Osteocyte (in vitro differentiated cells): Measurements from ENCODE around the gene ANKRD28. TPM values are rescaled to one million over a fixed set of nuclear protein-coding genes. Genes with fewer than 3 reads are reported as not detected.

Source experiments
- DNase-seq: peaks from one replicate; pipeline ENCODE4 v3.0.0; 2021; ENCODE audit warnings: mixed read lengths; ENCODE audit not compliant: unreplicated experiment; ENCODE audit errors: extremely low spot score
- H3K27ac Mint-ChIP-seq: one replicate; pipeline ENCODE4 v1.8.0; 2021; ENCODE audit warnings: mild to moderate bottlenecking, mixed read lengths; ENCODE audit not compliant: unreplicated experiment
- H3K27me3 Mint-ChIP-seq: one replicate; pipeline ENCODE4 v1.8.0; 2021; ENCODE audit warnings: mixed read lengths; ENCODE audit not compliant: unreplicated experiment
- H3K36me3 Mint-ChIP-seq: one replicate; pipeline ENCODE4 v1.8.0; 2021; ENCODE audit warnings: mixed read lengths; ENCODE audit not compliant: unreplicated experiment
- H3K4me1 Mint-ChIP-seq: one replicate; pipeline ENCODE4 v1.8.0; 2021; ENCODE audit warnings: mixed read lengths; ENCODE audit not compliant: unreplicated experiment
- H3K4me3 Mint-ChIP-seq: one replicate; pipeline ENCODE4 v1.8.0; 2021; ENCODE audit warnings: mild to moderate bottlenecking, moderate library complexity, mixed read lengths; ENCODE audit not compliant: unreplicated experiment
- H3K9me3 Mint-ChIP-seq: one replicate; pipeline ENCODE4 v1.8.0; 2021; ENCODE audit warnings: mixed read lengths; ENCODE audit not compliant: unreplicated experiment
- CTCF ChIP-seq: fragments of 200-600 bp; sonication (generic); IDR thresholded peaks from 2 replicates; pipeline ENCODE4 v1.5.0; 2021; ENCODE audit warnings: antibody characterized with exemption, mild to moderate bottlenecking, moderate library complexity
- total RNA-seq: library from RNA; stranded (reverse); gene quantifications from 2 replicates; pipeline ENCODE4 v1.2.1, GENCODE V29; 2021

The ANKRD28 gene
- total RNA-seq, 1 donor from 2014 or later, result 151 TPM

- no peak overlapping the region for H3K27ac Mint-ChIP-seq
- DNase-seq, result no peak
- H3K4me3 Mint-ChIP-seq, result no peak overlapping the region
- H3K4me1 Mint-ChIP-seq, result peaks cover 24% of the 10 kb centered on the region
- no peaks in the 10 kb centered on the region for H3K9me3 Mint-ChIP-seq
- no peak for TF ChIP-seq CTCF
- peaks cover 62% of the 10 kb centered on the region for H3K36me3 Mint-ChIP-seq
- H3K27me3 Mint-ChIP-seq, result no peaks in the 10 kb centered on the region
Observed at GRCh38 chr3:15685927-15686326, 111.9 kb downstream of the ANKRD28 start.

DNA sequence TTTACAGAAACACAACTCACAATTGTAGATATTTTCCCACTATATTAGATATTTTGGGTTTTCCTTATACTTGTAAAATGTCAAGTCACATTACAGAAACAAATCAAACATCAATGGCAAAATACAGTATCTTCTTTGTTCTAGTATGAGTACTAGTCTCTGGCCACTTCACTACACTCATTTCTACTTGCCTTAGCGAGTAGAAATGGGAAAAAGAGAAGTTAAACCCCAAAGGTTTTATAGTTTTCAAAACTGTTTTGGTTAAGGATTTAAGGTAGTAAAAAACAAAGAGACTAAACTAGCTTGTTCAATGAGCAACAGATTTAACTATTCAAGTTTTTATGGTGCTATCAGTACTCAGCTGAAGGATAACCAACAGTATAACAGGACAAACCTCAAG, 114.5 kb downstream of the ANKRD28 start:
- no peak for DNase-seq
- no peaks in the 10 kb centered on the region for H3K27me3 Mint-ChIP-seq
- H3K36me3 Mint-ChIP-seq, result peaks cover 53% of the 10 kb centered on the region
- H3K4me3 Mint-ChIP-seq, result no peak overlapping the region
- H3K4me1 Mint-ChIP-seq, result peaks cover 24% of the 10 kb centered on the region
- peak overlapping the region; percentile 80 for H3K27ac Mint-ChIP-seq
- H3K9me3 Mint-ChIP-seq, result no peaks in the 10 kb centered on the region
- no peak for TF ChIP-seq CTCF

DNA sequence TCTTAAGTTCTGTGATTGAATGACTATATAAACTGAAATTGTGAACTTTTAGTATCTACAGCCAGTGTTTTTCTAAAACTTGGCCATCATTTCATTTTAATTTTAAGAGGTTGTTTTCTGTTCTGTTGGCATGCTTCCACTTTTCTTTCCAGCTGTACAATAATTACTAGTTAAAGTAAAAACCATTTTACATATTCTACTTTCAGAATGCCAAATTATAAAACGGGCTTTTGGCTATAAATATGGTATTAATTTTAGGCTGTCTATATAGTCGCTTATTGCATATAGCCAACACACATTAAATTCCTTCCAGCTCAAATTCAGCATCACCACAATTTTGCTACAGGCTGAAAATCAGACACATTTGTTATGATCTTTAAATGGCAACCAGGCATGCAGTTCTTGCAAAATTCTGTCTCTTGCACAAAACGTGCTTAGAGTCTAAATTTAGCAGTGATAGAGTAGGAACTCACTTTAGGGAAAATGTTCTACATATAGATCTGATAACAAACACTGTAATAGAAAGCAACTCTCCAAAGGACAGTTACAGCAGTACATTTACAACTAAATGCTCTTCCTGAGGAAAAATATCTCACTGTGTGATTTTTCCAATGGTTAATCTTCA, 115.1 kb downstream of the ANKRD28 start:
- H3K36me3 Mint-ChIP-seq, result peaks cover 51% of the 10 kb centered on the region
- no peaks in the 10 kb centered on the region for H3K27me3 Mint-ChIP-seq
- peaks cover 24% of the 10 kb centered on the region for H3K4me1 Mint-ChIP-seq
- H3K27ac Mint-ChIP-seq, result peak overlapping the region; percentile 80
- no peak overlapping the region for H3K4me3 Mint-ChIP-seq
- no peaks in the 10 kb centered on the region for H3K9me3 Mint-ChIP-seq
- DNase-seq, result no peak
- no peak for TF ChIP-seq CTCF

- no peak for DNase-seq
- H3K4me3 Mint-ChIP-seq, result no peak overlapping the region
- peaks cover 24% of the 10 kb centered on the region for H3K4me1 Mint-ChIP-seq
- peak overlapping the region; percentile 56 for H3K27ac Mint-ChIP-seq
- peaks cover 55% of the 10 kb centered on the region for H3K36me3 Mint-ChIP-seq
- H3K9me3 Mint-ChIP-seq, result no peaks in the 10 kb centered on the region
- H3K27me3 Mint-ChIP-seq, result no peaks in the 10 kb centered on the region
- no peak for TF ChIP-seq CTCF
Observed at GRCh38 chr3:15681668-15682067, 116.1 kb downstream of the ANKRD28 start.

GRCh38 chr3:15679306-15679705, 118.5 kb downstream of the ANKRD28 start:
- no peak for DNase-seq
- no peak overlapping the region for H3K4me3 Mint-ChIP-seq
- TF ChIP-seq CTCF, result no peak
- H3K4me1 Mint-ChIP-seq, result peaks cover 22% of the 10 kb centered on the region
- H3K36me3 Mint-ChIP-seq, result peaks cover 35% of the 10 kb centered on the region
- H3K9me3 Mint-ChIP-seq, result no peaks in the 10 kb centered on the region
- H3K27ac Mint-ChIP-seq, result peak overlapping the region; percentile 18
- no peaks in the 10 kb centered on the region for H3K27me3 Mint-ChIP-seq
